HepG2 (cell line): ENCODE measurements around the gene MAPK7. TPM values are rescaled to one million over a fixed set of nuclear protein-coding genes. Genes with fewer than 3 reads are reported as not detected.

Experiments used
- ATAC-seq: fragments of 200-7000 bp; cut with Tn5 transposase; 3 replicates; pipeline ENCODE4 v1.9.1; 2020; ENCODE audit warnings: mild to moderate bottlenecking, moderate library complexity
- BruUV-seq: library from RNA; stranded (reverse); fragments of 400-500 nt; replicated peaks from 2 replicates; lab custom pipeline; 2021; lab: Mats Ljungman, UMichigan
- CTCF ChIA-PET: fragments of 300-600 bp; formaldehyde crosslinking; extraction: SDS; loops from one replicate; lab custom pipeline; 2021; ENCODE audit warnings: low total read pairs, inconsistent platforms, low intra/inter-chr PET ratio; lab: Yijun Ruan, JAX
- POLR2A ChIA-PET: fragments of 350-600 bp; sonication (Branson Sonifier 250); formaldehyde crosslinking; loops from one replicate; lab custom pipeline; 2020; ENCODE audit warnings: antibody characterized with exemption, inconsistent platforms; lab: Yijun Ruan, JAX
- DNase-seq: peaks from one replicate; pipeline ENCODE4 v3.0.0-alpha.2; 2015; ENCODE audit warnings: low spot score
- FAIRE-seq: peaks from 3 replicates; lab custom pipeline; 2011; peaks lifted over from hg19 to GRCh38; lab: Jason Lieb, UNC
- H2AFZ ChIP-seq: one replicate; pipeline ENCODE4 v1.6.1; 2011; ENCODE audit warnings: low read length, inconsistent platforms
- H3K27ac ChIP-seq: fragments of 300-600 bp; 3 replicates; pipeline ENCODE4 v1.8.0; 2011; ENCODE audit warnings: mixed run types, mild to moderate bottlenecking, mixed read lengths, low read length, inconsistent platforms; ENCODE audit not compliant: insufficient read depth; ENCODE audit errors: extremely low read length
- H3K27me3 ChIP-seq, 2 experiments: fragments of 200-600 bp in 1 of 2; 2 replicates in 1 of 2; 3 replicates in 1 of 2; pipeline versions ENCODE4 v1.6.0 to v1.8.0; 2011; ENCODE audit warnings: low read length in 2 of 2, mild to moderate bottlenecking in 2 of 2, moderate library complexity in 2 of 2, inconsistent platforms in 1 of 2; ENCODE audit not compliant: insufficient read depth in 2 of 2, control insufficient read depth in 1 of 2
- H3K36me3 ChIP-seq, 2 experiments: fragments of 200-600 bp in 1 of 2; replicated peaks in 1 of 2; 2 replicates in 1 of 2; 3 replicates in 1 of 2; pipeline versions ENCODE4 v1.5.1 to v1.8.0; 2011; ENCODE audit warnings: low read length in 2 of 2, inconsistent platforms in 1 of 2; ENCODE audit not compliant: insufficient read depth in 2 of 2, control insufficient read depth in 1 of 2
- H3K4me1 ChIP-seq: 2 replicates; pipeline ENCODE4 v1.5.1; 2012; ENCODE audit warnings: low read length, inconsistent platforms; ENCODE audit not compliant: insufficient read depth
- H3K4me2 ChIP-seq: 2 replicates; pipeline ENCODE4 v1.6.0; 2011; ENCODE audit warnings: low read depth, low read length, inconsistent platforms
- H3K4me3 ChIP-seq, 3 experiments: fragments of 200-600 bp in 1 of 3; sonication (generic), shearing (Covaris generic) in 1 of 3; replicated peaks in 1 of 3; 2 replicates each; pipeline ENCODE4 v1.5.1; 2011 to 2016; ENCODE audit warnings: low read length in 3 of 3, inconsistent platforms in 2 of 3, low read depth in 2 of 3, mild to moderate bottlenecking in 2 of 3, control low read depth in 1 of 3, mixed read lengths in 1 of 3; ENCODE audit not compliant: insufficient read depth in 1 of 3
- H3K79me2 ChIP-seq: one replicate; pipeline ENCODE4 v1.6.1; 2011; ENCODE audit warnings: low read length, inconsistent platforms; ENCODE audit not compliant: insufficient read depth
- H3K9ac ChIP-seq: 2 replicates; pipeline ENCODE4 v1.6.0; 2011; ENCODE audit warnings: mild to moderate bottlenecking, low read depth, low read length, inconsistent platforms; ENCODE audit not compliant: insufficient read depth
- H3K9me3 ChIP-seq: 2 replicates; pipeline ENCODE4 v1.5.1; 2012; ENCODE audit warnings: mild to moderate bottlenecking, low read length
- H4K20me1 ChIP-seq: 2 replicates; pipeline ENCODE4 v1.6.0; 2011; ENCODE audit warnings: inconsistent platforms, mild to moderate bottlenecking, low read length, moderate library complexity; ENCODE audit not compliant: insufficient read depth
- CC2D1A ChIP-seq: sonication (generic); formaldehyde crosslinking; IDR thresholded peaks from 2 replicates; pipeline ENCODE4 v1.8.1; 2023; ENCODE audit warnings: mild to moderate bottlenecking, missing genetic modification reagents
- GTF2F1 ChIP-seq: fragments of 150-350 bp; IDR thresholded peaks from 2 replicates; pipeline ENCODE4 v1.6.1; 2014; ENCODE audit warnings: low read length
- IKZF1 ChIP-seq: fragments of 450-650 bp; IDR thresholded peaks from 2 replicates; pipeline ENCODE4 v1.7.1; 2016
- NR2C2 ChIP-seq: sonication (generic); formaldehyde crosslinking; IDR thresholded peaks from 2 replicates; pipeline ENCODE4 v1.4.0; 2020; ENCODE audit warnings: missing genetic modification reagents, mild to moderate bottlenecking, moderate library complexity, borderline replicate concordance
- SMAD1 ChIP-seq: sonication (generic); formaldehyde crosslinking; IDR thresholded peaks from 2 replicates; pipeline ENCODE4 v1.4.0; 2020; ENCODE audit warnings: missing genetic modification reagents, low read depth, mild to moderate bottlenecking, borderline replicate concordance
- WGBS: methylation state at CpG from one replicate; pipeline ENCODE4 v1.1.6; 2017; ENCODE audit warnings: low lambda C conversion rate; 5-methylcytosine and 5-hydroxymethylcytosine counted together
- in situ Hi-C: cut with HindIII; loops from 2 replicates; pipeline ENCODE4 v1.10.0; 2017; ENCODE audit warnings: low pct_unique_long_range_greater_than_20kb; ENCODE audit not compliant: extremely low pct_ligation_motif_present
- intact Hi-C: fragments of 100-400 bp; cut with micrococcal nuclease; formaldehyde crosslinking; loops from one replicate; pipeline ENCODE4 v1.10.0; 2022; ENCODE audit not compliant: unreplicated experiment
- polyA plus RNA-seq, 8 experiments: library from polyadenylated mRNA; depleted of rRNA in 3 of 8; stranded (reverse) in 7 of 8; unstranded in 1 of 8; fragments of >200 nt; fragmentation: Illumina TruSeq in 4 of 8; extraction: Trizol in 4 of 8; gene quantifications; 2 replicates each; pipeline versions ENCODE4 v1.2.1 to v1.2.3, GENCODE V29; 2011 to 2016; ENCODE audit warnings: low read depth in 4 of 8, missing spikeins in 1 of 8, mixed read lengths in 1 of 8; ENCODE audit not compliant: insufficient read depth in 1 of 8
- total RNA-seq, 5 experiments: library from RNA; depleted of rRNA; stranded (reverse); fragments of >200 nt; fragmentation: Illumina TruSeq; extraction: Trizol; gene quantifications; 2 replicates each; pipeline ENCODE4 v1.2.3, GENCODE V29; 2016; ENCODE audit warnings: low read depth in 1 of 5
- TF ChIP-seq, protein P1 (sequence below): sonication (generic); formaldehyde crosslinking; IDR thresholded peaks from 2 replicates; pipeline ENCODE4 v1.5.0; 2020; ENCODE audit warnings: missing genetic modification reagents
- TF ChIP-seq, protein P2 (sequence below): sonication (generic); IDR thresholded peaks from 2 replicates; pipeline ENCODE4 v1.6.1; 2016; ENCODE audit warnings: low read depth, borderline replicate concordance
- TF ChIP-seq, protein P3 (sequence below): sonication (generic); formaldehyde crosslinking; IDR thresholded peaks from 2 replicates; pipeline ENCODE4 v1.4.0; 2020; ENCODE audit warnings: missing genetic modification reagents
- TF ChIP-seq, protein P4 (sequence below): sonication (generic); formaldehyde crosslinking; IDR thresholded peaks from 2 replicates; pipeline ENCODE4 v1.4.0; 2020; ENCODE audit warnings: mild to moderate bottlenecking, missing genetic modification reagents
- TF ChIP-seq, protein P5 (sequence below): sonication (generic); formaldehyde crosslinking; IDR thresholded peaks from 2 replicates; pipeline ENCODE4 v1.8.1; 2023; ENCODE audit warnings: mild to moderate bottlenecking, inconsistent platforms, moderate library complexity, missing genetic modification reagents, borderline replicate concordance
- TF ChIP-seq, protein P6 (sequence below): sonication (generic); formaldehyde crosslinking; IDR thresholded peaks from 2 replicates; pipeline ENCODE4 v1.5.0; 2020; ENCODE audit warnings: mild to moderate bottlenecking, missing genetic modification reagents
- TF ChIP-seq, protein P7 (sequence below): sonication (generic); formaldehyde crosslinking; IDR thresholded peaks from 2 replicates; pipeline ENCODE4 v1.4.0; 2020; ENCODE audit warnings: missing genetic modification reagents
- TF ChIP-seq, protein P8 (sequence below): IDR thresholded peaks from 2 replicates; pipeline ENCODE4 v1.6.1; 2016

The MAPK7 gene
- total and polyA plus RNA-seq, 2 of the 13 experiments (the other 11 are each of a cell fraction or from before 2014, with no cell fraction given), result 2.9 to 5.9 TPM

DNA sequence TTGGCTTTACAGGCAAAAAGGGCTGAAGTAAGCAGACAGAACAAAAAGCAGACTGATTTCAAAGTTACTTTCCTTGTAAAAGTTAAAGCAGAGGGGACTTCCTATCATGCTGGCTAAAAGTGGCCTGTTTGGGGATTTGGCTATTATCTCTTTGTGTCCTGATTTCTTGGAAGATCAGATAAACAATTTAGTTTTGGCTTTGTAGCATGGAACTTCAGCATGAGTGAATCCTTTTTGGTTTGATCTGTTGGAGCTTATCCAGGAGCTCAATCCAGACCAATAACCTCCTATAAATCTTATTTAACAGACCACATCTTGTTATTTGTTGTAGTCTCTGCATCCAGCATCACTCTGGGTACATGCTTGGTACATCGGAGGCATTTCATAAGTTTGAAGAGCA lies 23.9 kb downstream of the MAPK7 start:
- no TSS peak for BruUV-seq
- no peak for DNase-seq
- Histone ChIP-seq H4K20me1 (no peaks in the 10 kb centered on the region), H3K79me2 (no peaks in the 10 kb centered on the region), H3K4me3 (no peak overlapping the region), H3K4me1 (peaks cover 19% of the 10 kb centered on the region), H3K27ac (no peak overlapping the region), H3K9me3 (no peaks in the 10 kb centered on the region), H3K9ac (no peak overlapping the region), H3K4me2 (no peak overlapping the region), H2AFZ (no peak overlapping the region), H3K27me3 (no peaks in the 10 kb centered on the region), H3K36me3 (no peaks in the 10 kb centered on the region)
- no peak for ATAC-seq
- no peak for FAIRE-seq
- in situ Hi-C loops, result no loop called here
- CTCF ChIA-PET, result no interaction called here
- POLR2A ChIA-PET, result no interaction called here
- 69% methylated on average over 1 of the region's 1 CpG for WGBS
- intact Hi-C loops, result no loop called here
- TF ChIP-seq, protein P1, sequence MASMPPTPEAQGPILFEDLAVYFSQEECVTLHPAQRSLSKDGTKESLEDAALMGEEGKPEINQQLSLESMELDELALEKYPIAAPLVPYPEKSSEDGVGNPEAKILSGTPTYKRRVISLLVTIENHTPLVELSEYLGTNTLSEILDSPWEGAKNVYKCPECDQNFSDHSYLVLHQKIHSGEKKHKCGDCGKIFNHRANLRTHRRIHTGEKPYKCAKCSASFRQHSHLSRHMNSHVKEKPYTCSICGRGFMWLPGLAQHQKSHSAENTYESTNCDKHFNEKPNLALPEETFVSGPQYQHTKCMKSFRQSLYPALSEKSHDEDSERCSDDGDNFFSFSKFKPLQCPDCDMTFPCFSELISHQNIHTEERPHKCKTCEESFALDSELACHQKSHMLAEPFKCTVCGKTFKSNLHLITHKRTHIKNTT (CRISPR knock-in tag), result no peak
- TF ChIP-seq, protein P2, sequence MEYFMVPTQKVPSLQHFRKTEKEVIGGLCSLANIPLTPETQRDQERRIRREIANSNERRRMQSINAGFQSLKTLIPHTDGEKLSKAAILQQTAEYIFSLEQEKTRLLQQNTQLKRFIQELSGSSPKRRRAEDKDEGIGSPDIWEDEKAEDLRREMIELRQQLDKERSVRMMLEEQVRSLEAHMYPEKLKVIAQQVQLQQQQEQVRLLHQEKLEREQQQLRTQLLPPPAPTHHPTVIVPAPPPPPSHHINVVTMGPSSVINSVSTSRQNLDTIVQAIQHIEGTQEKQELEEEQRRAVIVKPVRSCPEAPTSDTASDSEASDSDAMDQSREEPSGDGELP, result no peak
- TF ChIP-seq, protein P3, sequence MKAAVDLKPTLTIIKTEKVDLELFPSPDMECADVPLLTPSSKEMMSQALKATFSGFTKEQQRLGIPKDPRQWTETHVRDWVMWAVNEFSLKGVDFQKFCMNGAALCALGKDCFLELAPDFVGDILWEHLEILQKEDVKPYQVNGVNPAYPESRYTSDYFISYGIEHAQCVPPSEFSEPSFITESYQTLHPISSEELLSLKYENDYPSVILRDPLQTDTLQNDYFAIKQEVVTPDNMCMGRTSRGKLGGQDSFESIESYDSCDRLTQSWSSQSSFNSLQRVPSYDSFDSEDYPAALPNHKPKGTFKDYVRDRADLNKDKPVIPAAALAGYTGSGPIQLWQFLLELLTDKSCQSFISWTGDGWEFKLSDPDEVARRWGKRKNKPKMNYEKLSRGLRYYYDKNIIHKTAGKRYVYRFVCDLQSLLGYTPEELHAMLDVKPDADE (CRISPR knock-in tag), result no peak
- TF ChIP-seq, protein P4, sequence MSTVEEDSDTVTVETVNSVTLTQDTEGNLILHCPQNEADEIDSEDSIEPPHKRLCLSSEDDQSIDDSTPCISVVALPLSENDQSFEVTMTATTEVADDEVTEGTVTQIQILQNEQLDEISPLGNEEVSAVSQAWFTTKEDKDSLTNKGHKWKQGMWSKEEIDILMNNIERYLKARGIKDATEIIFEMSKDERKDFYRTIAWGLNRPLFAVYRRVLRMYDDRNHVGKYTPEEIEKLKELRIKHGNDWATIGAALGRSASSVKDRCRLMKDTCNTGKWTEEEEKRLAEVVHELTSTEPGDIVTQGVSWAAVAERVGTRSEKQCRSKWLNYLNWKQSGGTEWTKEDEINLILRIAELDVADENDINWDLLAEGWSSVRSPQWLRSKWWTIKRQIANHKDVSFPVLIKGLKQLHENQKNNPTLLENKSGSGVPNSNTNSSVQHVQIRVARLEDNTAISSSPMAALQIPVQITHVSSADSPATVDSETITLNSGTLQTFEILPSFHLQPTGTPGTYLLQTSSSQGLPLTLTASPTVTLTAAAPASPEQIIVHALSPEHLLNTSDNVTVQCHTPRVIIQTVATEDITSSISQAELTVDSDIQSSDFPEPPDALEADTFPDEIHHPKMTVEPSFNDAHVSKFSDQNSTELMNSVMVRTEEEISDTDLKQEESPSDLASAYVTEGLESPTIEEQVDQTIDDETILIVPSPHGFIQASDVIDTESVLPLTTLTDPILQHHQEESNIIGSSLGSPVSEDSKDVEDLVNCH, result no peak
- TF ChIP-seq CC2D1A (CRISPR knock-in tag) (no peak), IKZF1 (no peak), NR2C2 (CRISPR knock-in tag) (no peak), GTF2F1 (no peak), SMAD1 (CRISPR knock-in tag) (no peak)
- TF ChIP-seq, protein P5, sequence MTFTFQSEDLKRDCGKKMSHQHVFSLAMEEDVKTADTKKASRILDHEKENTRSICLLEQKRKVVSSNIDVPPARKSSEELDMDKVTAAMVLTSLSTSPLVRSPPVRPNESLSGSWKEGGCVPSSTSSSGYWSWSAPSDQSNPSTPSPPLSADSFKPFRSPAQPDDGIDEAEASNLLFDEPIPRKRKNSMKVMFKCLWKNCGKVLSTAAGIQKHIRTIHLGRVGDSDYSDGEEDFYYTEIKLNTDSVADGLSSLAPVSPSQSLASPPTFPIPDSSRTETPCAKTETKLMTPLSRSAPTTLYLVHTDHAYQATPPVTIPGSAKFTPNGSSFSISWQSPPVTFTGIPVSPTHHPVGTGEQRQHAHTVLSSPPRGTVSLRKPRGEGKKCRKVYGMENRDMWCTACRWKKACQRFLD (CRISPR knock-in tag), result no peak
- TF ChIP-seq, protein P6, sequence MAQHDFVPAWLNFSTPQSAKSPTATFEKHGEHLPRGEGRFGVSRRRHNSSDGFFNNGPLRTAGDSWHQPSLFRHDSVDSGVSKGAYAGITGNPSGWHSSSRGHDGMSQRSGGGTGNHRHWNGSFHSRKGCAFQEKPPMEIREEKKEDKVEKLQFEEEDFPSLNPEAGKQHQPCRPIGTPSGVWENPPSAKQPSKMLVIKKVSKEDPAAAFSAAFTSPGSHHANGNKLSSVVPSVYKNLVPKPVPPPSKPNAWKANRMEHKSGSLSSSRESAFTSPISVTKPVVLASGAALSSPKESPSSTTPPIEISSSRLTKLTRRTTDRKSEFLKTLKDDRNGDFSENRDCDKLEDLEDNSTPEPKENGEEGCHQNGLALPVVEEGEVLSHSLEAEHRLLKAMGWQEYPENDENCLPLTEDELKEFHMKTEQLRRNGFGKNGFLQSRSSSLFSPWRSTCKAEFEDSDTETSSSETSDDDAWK (CRISPR knock-in tag), result no peak
- TF ChIP-seq, protein P7, sequence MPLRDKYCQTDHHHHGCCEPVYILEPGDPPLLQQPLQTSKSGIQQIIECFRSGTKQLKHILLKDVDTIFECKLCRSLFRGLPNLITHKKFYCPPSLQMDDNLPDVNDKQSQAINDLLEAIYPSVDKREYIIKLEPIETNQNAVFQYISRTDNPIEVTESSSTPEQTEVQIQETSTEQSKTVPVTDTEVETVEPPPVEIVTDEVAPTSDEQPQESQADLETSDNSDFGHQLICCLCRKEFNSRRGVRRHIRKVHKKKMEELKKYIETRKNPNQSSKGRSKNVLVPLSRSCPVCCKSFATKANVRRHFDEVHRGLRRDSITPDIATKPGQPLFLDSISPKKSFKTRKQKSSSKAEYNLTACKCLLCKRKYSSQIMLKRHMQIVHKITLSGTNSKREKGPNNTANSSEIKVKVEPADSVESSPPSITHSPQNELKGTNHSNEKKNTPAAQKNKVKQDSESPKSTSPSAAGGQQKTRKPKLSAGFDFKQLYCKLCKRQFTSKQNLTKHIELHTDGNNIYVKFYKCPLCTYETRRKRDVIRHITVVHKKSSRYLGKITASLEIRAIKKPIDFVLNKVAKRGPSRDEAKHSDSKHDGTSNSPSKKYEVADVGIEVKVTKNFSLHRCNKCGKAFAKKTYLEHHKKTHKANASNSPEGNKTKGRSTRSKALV (CRISPR knock-in tag), result no peak
- TF ChIP-seq, protein P8, sequence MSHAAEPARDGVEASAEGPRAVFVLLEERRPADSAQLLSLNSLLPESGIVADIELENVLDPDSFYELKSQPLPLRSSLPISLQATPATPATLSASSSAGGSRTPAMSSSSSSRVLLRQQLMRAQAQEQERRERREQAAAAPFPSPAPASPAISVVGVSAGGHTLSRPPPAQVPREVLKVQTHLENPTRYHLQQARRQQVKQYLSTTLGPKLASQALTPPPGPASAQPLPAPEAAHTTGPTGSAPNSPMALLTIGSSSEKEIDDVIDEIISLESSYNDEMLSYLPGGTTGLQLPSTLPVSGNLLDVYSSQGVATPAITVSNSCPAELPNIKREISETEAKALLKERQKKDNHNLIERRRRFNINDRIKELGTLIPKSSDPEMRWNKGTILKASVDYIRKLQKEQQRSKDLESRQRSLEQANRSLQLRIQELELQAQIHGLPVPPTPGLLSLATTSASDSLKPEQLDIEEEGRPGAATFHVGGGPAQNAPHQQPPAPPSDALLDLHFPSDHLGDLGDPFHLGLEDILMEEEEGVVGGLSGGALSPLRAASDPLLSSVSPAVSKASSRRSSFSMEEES (CRISPR knock-in tag), result no peak
